SK-N-SH (cell line): Measurements from ENCODE around the gene PCDHGA4. TPM values are rescaled to one million over a fixed set of nuclear protein-coding genes. Genes with fewer than 3 reads are reported as not detected.

Source experiments
- CTCF ChIA-PET: fragments of 300-600, 350-600 bp; formaldehyde crosslinking; extraction: SDS; loops from one replicate; lab custom pipeline; 2021; lab: Yijun Ruan, JAX
- POLR2A ChIA-PET: fragments of 350-600 bp; sonication (Branson Sonifier 250); formaldehyde crosslinking; extraction: SDS; loops from one replicate; lab custom pipeline; 2020; ENCODE audit warnings: antibody characterized with exemption, inconsistent platforms; lab: Yijun Ruan, JAX
- DNase-seq: peaks from one replicate; pipeline ENCODE4 v3.0.0; 2012
- H2AFZ ChIP-seq: fragments of 200-600 bp; sonication (generic); 2 replicates; pipeline ENCODE4 v1.8.1; 2016; ENCODE audit warnings: antibody characterized with exemption, mild to moderate bottlenecking, low read depth
- H3F3A ChIP-seq: fragments of 200-600 bp; sonication (generic); replicated peaks from 2 replicates; pipeline ENCODE3; 2016; ENCODE audit warnings: antibody characterized with exemption, mild to moderate bottlenecking; ENCODE audit not compliant: insufficient read depth
- H3K27ac ChIP-seq, 2 experiments: fragments of 200-500 bp in 1 of 2; fragments of 200-600 bp in 1 of 2; sonication (Bioruptor generic) in 1 of 2; sonication (generic), shearing (Covaris generic) in 1 of 2; 2 replicates each; pipeline versions ENCODE4 v1.5.1 to v1.6.1; 2014 to 2016; ENCODE audit warnings: low read depth in 2 of 2, inconsistent platforms in 1 of 2, low read length in 1 of 2, mild to moderate bottlenecking in 1 of 2, mixed read lengths in 1 of 2
- H3K27me3 ChIP-seq: fragments of 200-600 bp; sonication (generic), shearing (Covaris generic); 2 replicates; pipeline ENCODE4 v1.6.1; 2016; ENCODE audit warnings: mixed run types; ENCODE audit not compliant: insufficient read depth
- H3K36me3 ChIP-seq, 2 experiments: fragments of 200-500 bp in 1 of 2; fragments of 200-600 bp in 1 of 2; sonication (Bioruptor generic) in 1 of 2; sonication (generic) in 1 of 2; replicated peaks in 1 of 2; 2 replicates each; pipeline versions ENCODE3 to v1.5.1; 2014 to 2016; ENCODE audit warnings: low read length in 1 of 2, mild to moderate bottlenecking in 1 of 2; ENCODE audit not compliant: insufficient read depth in 2 of 2, control insufficient read depth in 1 of 2
- H3K4me1 ChIP-seq, 2 experiments: fragments of 200-500 bp in 1 of 2; fragments of 200-600 bp in 1 of 2; sonication (Bioruptor generic) in 1 of 2; sonication (generic), shearing (Covaris generic) in 1 of 2; 2 replicates each; pipeline versions ENCODE4 v1.5.1 to v1.6.1; 2014 to 2016; ENCODE audit warnings: low read depth in 1 of 2, low read length in 1 of 2, mixed run types in 1 of 2; ENCODE audit not compliant: insufficient read depth in 2 of 2, control insufficient read depth in 1 of 2
- H3K4me2 ChIP-seq: fragments of 200-600 bp; sonication (generic), shearing (Covaris generic); 2 replicates; pipeline ENCODE4 v1.6.1; 2017; ENCODE audit warnings: mixed run types
- H3K4me3 ChIP-seq, 2 experiments: fragments of 200-500 bp in 1 of 2; fragments of 200-600 bp in 1 of 2; sonication (Bioruptor generic) in 1 of 2; sonication (generic), shearing (Covaris generic) in 1 of 2; 2 replicates each; pipeline versions ENCODE4 v1.5.1 to v1.8.1; 2014 to 2016; ENCODE audit warnings: low read depth in 2 of 2, inconsistent platforms in 1 of 2, low read length in 1 of 2, mild to moderate bottlenecking in 1 of 2, mixed read lengths in 1 of 2, moderate library complexity in 1 of 2
- H3K79me2 ChIP-seq: fragments of 200-600 bp; sonication (generic); 2 replicates; pipeline ENCODE4 v1.8.1; 2017; ENCODE audit warnings: mild to moderate bottlenecking; ENCODE audit not compliant: insufficient read depth
- H3K9ac ChIP-seq: fragments of 200-600 bp; sonication (generic); 2 replicates; pipeline ENCODE4 v1.6.1; 2017; ENCODE audit warnings: mixed run types
- H3K9me2 ChIP-seq: fragments of 200-600 bp; sonication (generic); 2 replicates; pipeline ENCODE4 v1.6.1; 2017; ENCODE audit warnings: mixed run types
- H3K9me3 ChIP-seq: fragments of 200-600 bp; sonication (generic); 2 replicates; pipeline ENCODE4 v1.6.1; 2017; ENCODE audit warnings: mixed run types, mild to moderate bottlenecking, moderate library complexity
- H4K20me1 ChIP-seq: fragments of 200-600 bp; sonication (generic); 2 replicates; pipeline ENCODE4 v1.6.1; 2017; ENCODE audit warnings: mild to moderate bottlenecking, mixed run types; ENCODE audit not compliant: insufficient read depth
- CHD2 ChIP-seq: fragments of 150-350 bp; IDR thresholded peaks from 2 replicates; pipeline ENCODE4 v1.6.1; 2018; ENCODE audit warnings: low read length; ENCODE audit not compliant: partially characterized antibody
- CTCF ChIP-seq: fragments of 200-600 bp; sonication (generic); IDR thresholded peaks from 2 replicates; pipeline ENCODE4 v1.6.1; 2017; ENCODE audit warnings: antibody characterized with exemption, mild to moderate bottlenecking, moderate library complexity
- ELF1 ChIP-seq: IDR thresholded peaks from 2 replicates; pipeline ENCODE4 v1.4.0; 2012
- EP300 ChIP-seq, 2 experiments: IDR thresholded peaks; 2 replicates each; pipeline versions ENCODE4 v1.4.0 to v1.6.1; 2012; ENCODE audit warnings: borderline replicate concordance in 1 of 2, low read depth in 1 of 2, low read length in 1 of 2
- FOSL2 ChIP-seq: IDR thresholded peaks from 2 replicates; pipeline ENCODE4 v1.4.0; 2012; ENCODE audit warnings: low read depth, mild to moderate bottlenecking, moderate library complexity, borderline replicate concordance
- FOXJ3 ChIP-seq: sonication (generic); formaldehyde crosslinking; IDR thresholded peaks from 2 replicates; pipeline ENCODE4 v1.5.1; 2020; ENCODE audit warnings: mild to moderate bottlenecking, missing genetic modification reagents
- FOXM1 ChIP-seq: IDR thresholded peaks from 2 replicates; pipeline ENCODE4 v1.4.0; 2012; ENCODE audit warnings: low read depth, mild to moderate bottlenecking
- GABPA ChIP-seq: IDR thresholded peaks from 2 replicates; pipeline ENCODE4 v1.4.0; 2012; ENCODE audit warnings: low read depth, mild to moderate bottlenecking
- MAX ChIP-seq: IDR thresholded peaks from 2 replicates; pipeline ENCODE4 v1.4.0; 2012; ENCODE audit warnings: low read depth
- MEF2A ChIP-seq: IDR thresholded peaks from 2 replicates; pipeline ENCODE4 v1.4.0; 2012; ENCODE audit warnings: low read depth, borderline replicate concordance
- NFIC ChIP-seq: IDR thresholded peaks from 2 replicates; pipeline ENCODE4 v1.4.0; 2012; ENCODE audit warnings: borderline replicate concordance
- NRF1 ChIP-seq: IDR thresholded peaks from 2 replicates; pipeline ENCODE4 v1.6.1; 2012; ENCODE audit warnings: low read depth, mild to moderate bottlenecking, low read length
- PBX3 ChIP-seq: IDR thresholded peaks from 2 replicates; pipeline ENCODE4; 2012
- POLR2AphosphoS5 ChIP-seq: IDR thresholded peaks from 2 replicates; pipeline ENCODE4 v1.6.1; 2012; ENCODE audit warnings: low read depth, low read length
- RCOR1 ChIP-seq: fragments of 150-350 bp; IDR thresholded peaks from 2 replicates; pipeline ENCODE4 v1.6.1; 2017; ENCODE audit warnings: antibody characterized with exemption, low read length
- REST ChIP-seq: IDR thresholded peaks from 2 replicates; pipeline ENCODE4 v1.6.1; 2012; ENCODE audit warnings: mild to moderate bottlenecking, low read depth, low read length, moderate library complexity
- SIN3A ChIP-seq: IDR thresholded peaks from 2 replicates; pipeline ENCODE4 v1.6.1; 2012; ENCODE audit warnings: low read depth, mild to moderate bottlenecking, low read length, moderate library complexity, borderline replicate concordance
- SMC3 ChIP-seq: IDR thresholded peaks from 2 replicates; pipeline ENCODE4 v1.6.1; 2012; ENCODE audit warnings: low read depth, low read length, improper control_type of control experiment
- TAF1 ChIP-seq: IDR thresholded peaks from 2 replicates; pipeline ENCODE4 v1.6.1; 2012; ENCODE audit warnings: low read depth, mild to moderate bottlenecking, low read length, moderate library complexity, borderline replicate concordance
- ZBTB33 ChIP-seq: IDR thresholded peaks from 2 replicates; pipeline ENCODE4 v1.4.0; 2012; ENCODE audit warnings: low read depth, borderline replicate concordance
- WGBS: methylation state at CpG from one replicate; pipeline ENCODE4 v1.1.6; 2017; ENCODE audit warnings: low lambda C conversion rate; 5-methylcytosine and 5-hydroxymethylcytosine counted together
- polyA plus RNA-seq, 3 experiments: library from polyadenylated mRNA; depleted of rRNA; stranded (reverse); fragments of >200 nt; gene quantifications; 2 replicates each; pipeline ENCODE4 v1.2.3, GENCODE V29; 2012

Gene PCDHGA4
- polyA plus RNA-seq, 1 of the 3 experiments (the other 2 are of a cell fraction): 2.2 TPM

GRCh38 chr5:141319699-141320098 is 35.1 kb upstream of the PCDHGA4 start (continued):
- TF ChIP-seq REST: no peak
- no peak for TF ChIP-seq FOSL2
- TF ChIP-seq NRF1: no peak
- TF ChIP-seq NFIC: no peak
- TF ChIP-seq POLR2AphosphoS5: no peak
- no peak for TF ChIP-seq ELF1
- TF ChIP-seq RCOR1: no peak

GRCh38 chr5:141320225-141321169 is 34.3 kb upstream of the PCDHGA4 start, which contains the start of gene TAF7:
Gene TAF7 (minus strand): TSS chr5:141320784. CDS start chr5:141320044, 740 bp downstream.
- Histone ChIP-seq H3K4me1 (no peaks in the 10 kb centered on the region; a peak in 1 of 4 replicates), H3K79me2 (peaks cover 46% of the 10 kb centered on the region), H3K9me3 (peaks cover 32% of the 10 kb centered on the region), H3K27ac (peak within 1 kb of the TSS; percentile 96 to 98), H3K4me2 (peak within 1 kb of the TSS; percentile 58), H3K27me3 (no peaks in the 10 kb centered on the region), H3K4me3 (peak within 1 kb of the TSS; percentile 80 to 92), H2AFZ (peak within 1 kb of the TSS; percentile 97), H3K36me3 (peaks cover 24 to 42% of the 10 kb centered on the region in 2 experiments), H3K9ac (peak within 1 kb of the TSS; percentile 89), H4K20me1 (0 out of 2 replicates have a peak, but pooled peaks cover 3% of the 10 kb centered on the region), H3F3A (peaks cover 13% of the 10 kb centered on the region), H3K9me2 (no peaks in the 10 kb centered on the region)
- ChIA-PET CTCF (interaction anchor here (0.6 to 5.4 kb wide), 42 partner anchors 9 to 763 kb away, joined by 3 to 36 read pairs (median 4); partner anchors contain the start of genes PCDHB11, PCDHB14, PCDHB15 and PCDHB16), POLR2A (interaction anchor here (0.7 to 1.8 kb wide), 9 partner anchors 15 to 271 kb away, joined by 3 to 16 read pairs (median 4); partner anchors contain the start of genes PCDHB16 and PCDHGA7)
- DNase-seq: peak; percentile 94
- 2% methylated on average over 62 of the region's 67 CpGs for WGBS
- peak; percentile 27; the same call in 1 of the 2 replicates for TF ChIP-seq SMC3
- peak; percentile 91 for TF ChIP-seq POLR2AphosphoS5
- TF ChIP-seq FOXM1: no peak
- TF ChIP-seq MAX: peak; percentile 64
- no peak for TF ChIP-seq FOXJ3 (CRISPR knock-in tag)
- TF ChIP-seq GABPA: peak; percentile 78
- no peak for TF ChIP-seq NFIC
- peak; percentile 81 for TF ChIP-seq NRF1
- peak; percentile 98 for TF ChIP-seq CHD2
- TF ChIP-seq CTCF: peak; percentile 90
- TF ChIP-seq EP300 (IDR thresholded peaks at IDR 0.05; ENCODE audit: borderline replicate concordance in 1 of 2, low read depth in 1 of 2, low read length in 1 of 2): 0 out of 4 replicates have a peak, but pooled peaks of 1 of the 2 experiments have one; percentile 31
- peak; percentile 94 for TF ChIP-seq ZBTB33
- TF ChIP-seq MEF2A: no peak
- TF ChIP-seq PBX3: peak; percentile 99
- no peak for TF ChIP-seq FOSL2
- TF ChIP-seq TAF1: peak; percentile 89
- peak; percentile 61; the same call in 1 of the 2 replicates for TF ChIP-seq SIN3A
